ENCODE results near the gene TAPT1. TPM values are rescaled to one million over a fixed set of nuclear protein-coding genes. Genes with fewer than 3 reads are reported as not detected.
A peak's percentile ranks its signal among the peaks of the same experiment; 100 is the strongest.
"Not testable (repeated sequence)": the region's sequence is repeated elsewhere in the genome, so short reads cannot be mapped to it uniquely, and the experiment has no call there.

The TAPT1 gene
- total and polyA plus RNA-seq, 9 donors, result 21.2 to 35.2 (median 29.5) TPM

DNA sequence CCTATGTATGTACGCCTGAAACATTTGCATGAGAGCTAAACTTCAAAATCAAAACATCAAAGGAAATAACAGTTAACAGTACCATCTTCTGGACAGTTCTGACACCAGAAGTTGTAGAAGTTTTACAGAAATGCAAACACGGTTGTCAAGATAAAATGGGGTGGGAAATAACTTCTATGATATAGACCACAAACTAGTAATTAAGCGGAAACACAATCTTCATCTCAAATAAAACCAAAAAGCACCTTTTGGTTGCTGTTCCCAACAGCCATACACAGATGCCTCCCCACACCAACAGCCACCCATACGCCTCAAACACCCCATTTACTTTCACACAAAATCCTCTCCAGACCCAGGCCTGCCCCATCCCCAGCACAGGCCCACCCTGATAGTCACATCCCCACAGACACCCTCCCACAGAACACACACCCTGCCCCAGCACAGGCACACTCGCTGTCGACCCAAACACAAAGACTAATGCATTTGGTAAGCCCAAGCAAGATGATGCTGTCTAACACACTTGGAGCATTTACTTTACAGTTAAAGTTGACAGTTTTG is 64.3 kb downstream of the TAPT1 start:
- Histone ChIP-seq H3K9me3 (replicated peaks; ENCODE audit: control insufficient read depth, low read depth, low read length) (no peaks in the 10 kb centered on the region), H3K4me1 (ENCODE audit: control insufficient read depth, insufficient read depth, low read length) (peaks cover 4% of the 10 kb centered on the region), H3K27ac (ENCODE audit: low read length) (no peak overlapping the region), H3K36me3 (ENCODE audit: control insufficient read depth, insufficient read depth, low read length) (peaks cover 33% of the 10 kb centered on the region), H3K4me3 (ENCODE audit: low read length) (no peak overlapping the region), H3K27me3 (ENCODE audit: control insufficient read depth, insufficient read depth, low read length) (no peaks in the 10 kb centered on the region)
- no peak for DNase-seq
- WGBS (ENCODE audit: insufficient coverage), result 86% methylated on average over 4 of the region's 6 CpGs

GRCh38 chr4:16160457-16160856 is 65.8 kb downstream of the TAPT1 start:
- H3K9me3 ChIP-seq (replicated peaks; ENCODE audit: control insufficient read depth, low read depth, low read length), result no peaks in the 10 kb centered on the region
- DNase-seq, result no peak
- H3K27ac ChIP-seq (ENCODE audit: low read length), result no peak overlapping the region
- peaks cover 8% of the 10 kb centered on the region for H3K4me1 ChIP-seq (ENCODE audit: control insufficient read depth, insufficient read depth, low read length)
- no peak overlapping the region for H3K4me3 ChIP-seq (ENCODE audit: low read length)
- peaks cover 20% of the 10 kb centered on the region for H3K36me3 ChIP-seq (ENCODE audit: control insufficient read depth, insufficient read depth, low read length)
- WGBS (ENCODE audit: insufficient coverage), result no CpG with 5 or more reads among the region's 3 CpGs
- no peaks in the 10 kb centered on the region for H3K27me3 ChIP-seq (ENCODE audit: control insufficient read depth, insufficient read depth, low read length)

GRCh38 chr4:16159286-16159685 is 67.0 kb downstream of the TAPT1 start:
- no peak for DNase-seq

DNA sequence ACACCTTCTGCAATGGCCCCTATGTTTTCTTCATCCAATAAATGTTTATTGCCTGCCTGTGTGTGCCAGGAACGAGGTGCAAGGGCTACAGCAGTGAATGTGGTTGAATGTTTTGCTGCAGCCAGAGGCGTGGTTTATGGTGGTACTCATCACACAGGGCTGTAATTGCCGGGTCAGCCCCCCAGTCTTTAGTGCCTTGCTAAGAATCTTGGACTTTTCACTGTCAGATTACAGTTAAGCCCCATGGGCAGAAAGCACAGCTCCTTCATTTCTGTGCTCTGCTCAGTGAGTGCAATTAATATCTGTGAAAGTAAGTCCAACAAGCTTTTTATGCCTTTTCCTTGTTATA is 67.8 kb downstream of the TAPT1 start:
- H3K36me3 ChIP-seq (ENCODE audit: control insufficient read depth, insufficient read depth, low read length), result peaks cover 7% of the 10 kb centered on the region
- peaks cover 12% of the 10 kb centered on the region for H3K4me1 ChIP-seq (ENCODE audit: control insufficient read depth, insufficient read depth, low read length)
- no CpG with 5 or more reads among the region's 3 CpGs for WGBS (ENCODE audit: insufficient coverage)
- no peaks in the 10 kb centered on the region for H3K9me3 ChIP-seq (replicated peaks; ENCODE audit: control insufficient read depth, low read depth, low read length)
- DNase-seq, result no peak
- no peak overlapping the region for H3K4me3 ChIP-seq (ENCODE audit: low read length)
- H3K27me3 ChIP-seq (ENCODE audit: control insufficient read depth, insufficient read depth, low read length), result no peaks in the 10 kb centered on the region
- H3K27ac ChIP-seq (ENCODE audit: low read length), result no peak overlapping the region

More at GRCh38 chr4:16159286-16159685, 67.0 kb downstream of the TAPT1 start:
- H3K36me3 ChIP-seq (ENCODE audit: control insufficient read depth, insufficient read depth, low read length), result peaks cover 15% of the 10 kb centered on the region
- WGBS (ENCODE audit: insufficient coverage), result 100% methylated on average over 1 of the region's 3 CpGs
- H3K9me3 ChIP-seq (replicated peaks; ENCODE audit: control insufficient read depth, low read depth, low read length), result no peaks in the 10 kb centered on the region
- peaks cover 8% of the 10 kb centered on the region for H3K4me1 ChIP-seq (ENCODE audit: control insufficient read depth, insufficient read depth, low read length)
- H3K4me3 ChIP-seq (ENCODE audit: low read length), result no peak overlapping the region
- no peaks in the 10 kb centered on the region for H3K27me3 ChIP-seq (ENCODE audit: control insufficient read depth, insufficient read depth, low read length)
- H3K27ac ChIP-seq (ENCODE audit: low read length), result no peak overlapping the region

DNA sequence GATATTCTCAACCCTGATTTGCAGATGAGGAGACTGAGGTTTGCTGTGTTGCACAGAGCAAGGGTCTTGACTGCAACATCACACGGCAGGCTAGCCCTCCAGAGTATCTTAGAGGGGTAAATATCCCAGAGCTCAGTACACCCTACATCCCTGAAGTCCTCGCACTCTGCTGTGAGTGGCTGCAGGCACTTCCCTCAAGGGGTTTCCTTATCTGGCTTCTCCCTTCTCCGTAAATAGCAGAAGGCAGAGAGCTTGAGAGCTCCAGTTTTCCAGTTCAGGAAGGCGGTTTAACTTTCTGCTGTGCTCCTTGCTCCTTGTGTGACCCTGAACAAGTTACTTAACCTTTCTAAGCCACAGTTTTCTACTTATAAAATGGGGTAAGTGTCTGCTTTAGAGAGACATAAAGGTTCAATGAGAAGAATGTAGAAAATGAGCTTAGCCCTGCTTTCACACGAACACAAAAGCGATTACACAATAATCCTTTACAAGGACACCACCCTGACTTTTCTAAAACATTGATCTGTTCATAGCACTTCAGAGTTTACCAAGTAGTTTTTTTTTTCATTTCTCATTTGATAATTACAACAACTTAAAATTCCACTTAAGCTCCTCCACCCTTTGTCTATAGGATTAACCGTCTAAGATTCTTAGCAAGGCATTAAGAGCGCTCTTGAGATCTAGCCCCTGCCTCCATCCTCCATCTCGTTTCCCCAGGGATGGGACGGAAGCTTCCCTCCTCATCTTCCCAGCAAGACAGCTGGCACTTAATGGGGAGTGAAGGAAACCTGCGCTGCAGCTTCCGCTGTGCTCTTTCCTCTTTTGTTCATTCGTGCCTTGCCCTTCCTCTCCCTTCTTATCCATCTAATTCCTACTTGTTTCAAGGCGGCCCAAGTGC is 68.4 kb downstream of the TAPT1 start:
- DNase-seq, result no peak
- peaks cover 12% of the 10 kb centered on the region for H3K4me1 ChIP-seq (ENCODE audit: control insufficient read depth, insufficient read depth, low read length)
- no peak overlapping the region for H3K4me3 ChIP-seq (ENCODE audit: low read length)
- H3K27me3 ChIP-seq (ENCODE audit: control insufficient read depth, insufficient read depth, low read length), result no peaks in the 10 kb centered on the region
- H3K36me3 ChIP-seq (ENCODE audit: control insufficient read depth, insufficient read depth, low read length), result peaks cover 4% of the 10 kb centered on the region
- H3K9me3 ChIP-seq (replicated peaks; ENCODE audit: control insufficient read depth, low read depth, low read length), result no peaks in the 10 kb centered on the region
- H3K27ac ChIP-seq (ENCODE audit: low read length), result no peak overlapping the region
- WGBS (ENCODE audit: insufficient coverage), result 69% methylated on average over 8 of the region's 14 CpGs

GRCh38 chr4:16155528-16156169 is 70.6 kb downstream of the TAPT1 start:
- Histone ChIP-seq H3K4me3 (ENCODE audit: low read length) (no peak overlapping the region), H3K4me1 (ENCODE audit: control insufficient read depth, insufficient read depth, low read length) (peaks cover 12% of the 10 kb centered on the region), H3K9me3 (replicated peaks; ENCODE audit: control insufficient read depth, low read depth, low read length) (no peaks in the 10 kb centered on the region), H3K27ac (ENCODE audit: low read length) (no peak overlapping the region), H3K27me3 (ENCODE audit: control insufficient read depth, insufficient read depth, low read length) (no peaks in the 10 kb centered on the region), H3K36me3 (ENCODE audit: control insufficient read depth, insufficient read depth, low read length) (peaks cover 2% of the 10 kb centered on the region)
- WGBS (ENCODE audit: insufficient coverage), result 65% methylated on average over 6 of the region's 9 CpGs
- peak; percentile 30 for DNase-seq

- no peaks in the 10 kb centered on the region for H3K27me3 ChIP-seq (ENCODE audit: control insufficient read depth, insufficient read depth, low read length)
- no peaks in the 10 kb centered on the region for H3K36me3 ChIP-seq (ENCODE audit: control insufficient read depth, insufficient read depth, low read length)
- peak; percentile 84 for DNase-seq
- H3K27ac ChIP-seq (ENCODE audit: low read length), result peak overlapping the region; percentile 75
- no peak overlapping the region for H3K4me3 ChIP-seq (ENCODE audit: low read length)
- H3K9me3 ChIP-seq (replicated peaks; ENCODE audit: control insufficient read depth, low read depth, low read length), result no peaks in the 10 kb centered on the region
- WGBS (ENCODE audit: insufficient coverage), result 71% methylated on average over 2 of the region's 3 CpGs
- peaks cover 12% of the 10 kb centered on the region for H3K4me1 ChIP-seq (ENCODE audit: control insufficient read depth, insufficient read depth, low read length)
Observed at GRCh38 chr4:16154451-16154850, 71.8 kb downstream of the TAPT1 start.

DNA sequence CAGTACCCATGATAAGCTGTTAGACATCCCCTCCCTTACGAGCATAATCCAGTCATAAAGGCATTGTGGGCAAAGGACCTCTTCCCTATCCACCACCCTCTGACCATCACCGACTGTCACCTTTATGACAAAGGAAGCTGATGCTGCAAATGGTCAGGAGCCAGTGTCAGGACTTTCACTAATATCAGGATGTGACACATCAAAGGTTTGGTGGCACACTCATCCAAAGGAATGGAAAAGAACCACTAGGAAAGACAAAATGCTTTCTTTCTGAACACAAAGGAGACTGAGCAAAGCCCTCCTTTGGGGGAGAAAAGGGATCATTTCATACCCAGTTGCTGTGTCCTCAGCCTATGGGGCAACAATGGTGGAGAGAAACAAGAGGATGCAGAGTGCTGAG is 75.6 kb downstream of the TAPT1 start:
- H3K9me3 ChIP-seq (replicated peaks; ENCODE audit: control insufficient read depth, low read depth, low read length), result peaks cover under 1% of the 10 kb centered on the region
- no peak overlapping the region for H3K27ac ChIP-seq (ENCODE audit: low read length)
- H3K36me3 ChIP-seq (ENCODE audit: control insufficient read depth, insufficient read depth, low read length), result no peaks in the 10 kb centered on the region
- DNase-seq, result no peak
- no peak overlapping the region for H3K4me3 ChIP-seq (ENCODE audit: low read length)
- no peaks in the 10 kb centered on the region for H3K27me3 ChIP-seq (ENCODE audit: control insufficient read depth, insufficient read depth, low read length)
- H3K4me1 ChIP-seq (ENCODE audit: control insufficient read depth, insufficient read depth, low read length), result peaks cover 5% of the 10 kb centered on the region
- 75% methylated on average over 1 of the region's 2 CpGs for WGBS (ENCODE audit: insufficient coverage)

DNA sequence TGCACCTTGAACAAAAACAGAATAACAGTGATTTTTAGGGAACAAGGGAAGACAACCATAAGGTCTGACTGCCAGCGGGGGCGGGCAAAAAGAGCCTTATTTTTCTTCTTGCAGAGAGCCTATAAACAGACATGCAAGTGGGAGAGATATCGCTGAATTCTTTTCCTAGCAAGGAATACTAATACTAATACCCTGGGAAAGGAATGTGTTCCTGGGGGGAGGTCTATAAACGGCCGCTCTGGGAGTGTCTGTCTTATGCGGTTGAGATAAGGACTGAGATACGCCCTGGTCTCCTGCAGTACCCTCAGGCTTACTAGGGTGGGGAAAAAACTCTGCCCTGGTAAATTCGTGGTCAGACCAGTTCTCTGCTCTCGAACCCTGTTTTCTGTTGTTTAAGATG is 81.4 kb downstream of the TAPT1 start:
- H3K4me1 ChIP-seq (ENCODE audit: control insufficient read depth, insufficient read depth, low read length), result peaks cover 21% of the 10 kb centered on the region
- H3K9me3 ChIP-seq (replicated peaks; ENCODE audit: control insufficient read depth, low read depth, low read length); H3K27ac ChIP-seq (ENCODE audit: low read length); DNase-seq; H3K27me3 ChIP-seq (ENCODE audit: control insufficient read depth, insufficient read depth, low read length); H3K36me3 ChIP-seq (ENCODE audit: control insufficient read depth, insufficient read depth, low read length); H3K4me3 ChIP-seq (ENCODE audit: low read length): not testable (repeated sequence)
- 93% methylated on average over 6 of the region's 9 CpGs for WGBS (ENCODE audit: insufficient coverage)

GRCh38 chr4:16142598-16143310 is 83.5 kb downstream of the TAPT1 start:
- Histone ChIP-seq H3K4me1 (ENCODE audit: control insufficient read depth, insufficient read depth, low read length) (peaks cover 37% of the 10 kb centered on the region), H3K27me3 (ENCODE audit: control insufficient read depth, insufficient read depth, low read length) (no peaks in the 10 kb centered on the region), H3K9me3 (replicated peaks; ENCODE audit: control insufficient read depth, low read depth, low read length) (peaks cover 8% of the 10 kb centered on the region), H3K4me3 (ENCODE audit: low read length) (no peak overlapping the region), H3K27ac (ENCODE audit: low read length) (no peak overlapping the region), H3K36me3 (ENCODE audit: control insufficient read depth, insufficient read depth, low read length) (no peaks in the 10 kb centered on the region)
- WGBS (ENCODE audit: insufficient coverage), result no CpG with 5 or more reads among the region's 5 CpGs
- DNase-seq, result no peak

Measured in muscle of leg (tissue), 11 donors.